Hematopoietic multipotent progenitor cell treated with erythropoietin and hydrocortisone succinate and interleukin-3 and kit ligand, for 4 days (in vitro differentiated cells): Measurements from ENCODE around the gene CNIH1.
A peak's percentile ranks its signal among the peaks of the same experiment; 100 is the strongest.
"Not testable (repeated sequence)": the region's sequence is repeated elsewhere in the genome, so short reads cannot be mapped to it uniquely, and the experiment has no call there.

Source experiments
- DNase-seq: peaks from one replicate; pipeline ENCODE4 v3.0.0-alpha.2; 2015

CNIH1 gene

DNA sequence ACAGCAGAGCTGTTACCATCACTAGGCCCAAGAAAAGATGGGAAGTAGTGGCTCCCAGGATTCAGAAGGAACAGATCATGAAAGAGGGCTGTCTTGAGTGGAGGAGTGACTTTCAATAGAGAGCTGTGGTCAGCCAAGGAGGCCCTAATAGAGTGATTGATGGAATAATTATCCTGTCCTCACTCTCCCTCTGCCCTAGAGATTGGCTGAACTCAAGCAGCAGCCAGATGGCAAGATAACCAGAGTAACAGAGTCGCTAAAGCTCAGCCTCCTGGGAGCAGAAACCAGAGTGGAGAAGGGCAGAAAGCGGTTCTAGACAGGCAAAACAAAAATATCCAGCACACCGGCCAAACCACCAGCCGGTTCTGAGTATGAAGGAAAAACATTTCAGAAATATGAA lies 24.5 kb upstream of the CNIH1 start:
- DNase-seq: no peak

DNA sequence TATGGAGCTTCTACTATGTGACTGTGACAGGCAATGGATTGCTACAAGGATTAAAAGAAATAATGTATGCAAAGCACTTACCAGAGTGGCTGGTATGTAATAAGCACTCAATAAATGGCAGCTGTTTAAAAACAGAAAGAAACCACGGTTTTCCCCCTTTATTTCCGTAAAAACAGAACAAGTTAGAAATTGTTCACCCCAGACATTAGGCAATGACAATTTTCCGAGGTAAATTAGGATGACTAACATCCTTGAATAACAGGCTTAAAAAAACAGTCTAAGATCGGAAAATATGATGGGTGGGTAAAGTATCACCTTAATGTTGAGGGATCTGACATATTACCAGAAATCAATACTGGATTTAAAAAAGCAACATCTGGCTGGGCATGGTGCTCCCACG lies 20.9 kb upstream of the CNIH1 start:
- no peak for DNase-seq

DNA sequence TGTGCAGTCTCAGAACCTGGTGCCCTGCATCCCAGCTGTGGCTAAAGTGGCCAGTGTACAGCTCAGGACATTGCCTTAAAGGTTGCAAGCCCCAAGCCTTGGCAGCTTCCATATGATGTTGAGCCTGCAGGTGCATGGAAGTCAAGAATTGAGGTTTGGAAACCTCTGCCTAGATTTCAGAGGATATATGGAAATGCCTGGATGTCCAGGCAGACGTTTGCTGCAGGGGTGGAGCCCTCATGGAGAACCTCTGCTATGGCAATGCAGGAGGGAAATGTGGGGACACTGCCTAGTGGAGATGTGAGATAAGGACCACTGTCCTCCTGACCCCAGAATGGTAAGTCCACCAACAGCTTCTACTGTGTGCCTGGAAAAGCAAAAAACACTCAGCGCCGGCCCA lies 17.9 kb upstream of the CNIH1 start:
- no peak for DNase-seq

DNA sequence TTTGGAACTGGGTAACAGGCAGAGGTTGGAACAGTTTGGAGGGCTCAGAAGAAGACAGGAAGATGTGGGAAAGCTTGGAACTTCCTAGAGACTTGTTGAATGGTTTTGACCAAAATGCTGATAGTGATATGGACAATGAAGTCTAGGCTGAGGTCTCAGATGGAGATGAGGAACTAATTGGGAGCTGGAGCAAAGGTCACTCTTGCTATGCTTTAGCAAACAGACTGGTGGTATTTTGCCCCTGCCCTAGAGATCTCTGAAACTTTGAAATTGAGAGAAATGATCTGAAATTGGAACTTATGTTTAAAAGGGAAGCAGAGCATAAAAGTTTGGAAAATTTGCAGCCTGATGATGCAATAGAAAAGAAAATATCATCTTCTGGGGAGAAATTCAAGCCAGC lies 17.4 kb upstream of the CNIH1 start:
- DNase-seq: not testable (repeated sequence)

DNA sequence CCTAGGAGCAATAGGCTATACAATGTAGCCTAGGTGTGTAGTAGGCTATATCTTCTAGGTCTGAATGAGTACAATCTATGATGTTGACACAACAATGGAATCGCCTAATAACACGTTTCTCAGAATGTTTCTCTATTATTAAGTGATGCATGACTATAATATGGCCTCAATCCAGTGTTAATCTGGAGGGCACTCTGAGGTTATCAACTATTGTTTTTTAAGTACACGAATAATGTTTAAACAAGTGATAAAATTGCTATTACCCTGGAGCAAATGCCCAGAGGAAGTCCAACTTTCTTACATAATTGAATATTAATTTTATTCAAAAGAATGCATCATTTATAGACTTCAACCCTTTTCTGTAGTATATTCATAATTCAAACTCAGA lies 16.4 kb upstream of the CNIH1 start:
- DNase-seq: no peak

DNA sequence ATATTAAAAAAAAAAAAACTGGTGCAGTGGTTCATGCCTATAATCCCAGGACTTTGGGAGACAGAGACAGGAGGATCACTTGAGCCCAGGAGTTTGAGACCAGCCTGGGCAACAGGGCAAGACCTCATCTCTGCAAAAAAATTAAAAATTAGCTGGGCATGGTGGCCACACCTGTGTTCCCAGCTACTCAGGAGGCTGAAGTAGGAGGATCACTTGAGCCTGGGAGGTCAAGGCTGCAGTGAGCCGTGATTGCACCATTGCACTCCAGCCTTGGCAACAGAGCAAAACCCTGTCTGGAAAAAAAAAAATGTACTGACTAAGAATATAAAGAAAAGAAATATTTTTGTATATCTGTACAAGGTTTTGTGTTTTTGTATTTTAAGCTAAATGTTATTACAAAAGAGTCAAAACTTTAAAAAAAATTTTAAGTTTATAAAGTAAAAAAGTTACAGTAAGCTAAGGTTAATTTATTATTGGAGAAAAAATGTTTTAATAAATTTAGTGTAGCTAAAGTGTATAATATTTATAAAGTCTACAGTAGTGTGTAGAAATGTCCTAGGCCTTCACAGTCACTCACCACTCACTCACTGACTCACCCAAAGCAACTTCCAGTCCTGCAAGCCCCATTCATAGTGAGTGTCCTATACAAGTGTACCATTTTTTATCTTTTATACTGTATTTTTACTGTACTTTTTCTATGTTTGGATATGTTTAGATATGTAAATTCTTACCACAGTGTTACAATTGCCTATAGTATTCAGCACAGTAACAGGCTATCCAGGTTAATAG lies 15.8 kb upstream of the CNIH1 start:
- not testable (repeated sequence) for DNase-seq

DNA sequence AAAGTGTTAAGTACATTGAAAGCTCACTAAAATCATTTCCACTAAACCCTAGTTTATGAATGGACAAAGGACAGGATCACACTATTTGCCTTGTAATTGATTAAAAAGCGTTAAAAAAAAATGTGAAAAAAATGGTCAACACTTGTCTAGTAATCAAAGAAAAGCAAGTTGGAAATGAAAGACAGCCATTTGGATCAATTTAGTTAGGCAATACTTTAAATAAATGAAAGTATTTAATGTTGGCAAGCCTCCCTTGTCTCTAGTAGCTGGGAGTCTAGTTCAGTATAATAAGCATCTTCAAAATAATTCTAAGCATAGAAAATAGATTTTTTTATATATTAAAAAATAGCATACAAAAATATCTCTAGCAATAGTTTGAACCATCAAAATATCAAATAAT lies 14.2 kb upstream of the CNIH1 start:
- no peak for DNase-seq

DNA sequence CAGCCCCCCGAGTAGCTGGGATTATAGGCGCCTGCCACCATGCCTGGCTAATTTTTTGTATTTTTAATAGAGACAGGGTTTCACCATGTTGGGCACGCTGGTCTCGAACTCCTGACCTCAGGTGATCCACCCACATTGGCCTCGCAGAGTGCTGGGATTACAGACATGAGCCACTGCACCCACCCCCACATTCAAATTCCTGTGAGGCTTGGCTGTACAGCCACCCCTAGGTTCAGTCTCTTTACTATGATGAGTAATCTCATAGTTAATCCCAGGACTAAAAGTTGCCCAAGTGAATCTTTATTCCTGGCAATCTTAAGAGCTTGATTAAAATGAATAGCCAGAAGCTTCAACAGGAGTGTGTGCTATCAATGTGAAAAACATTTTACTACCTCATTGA lies 12.8 kb upstream of the CNIH1 start:
- DNase-seq: not testable (repeated sequence)

DNA sequence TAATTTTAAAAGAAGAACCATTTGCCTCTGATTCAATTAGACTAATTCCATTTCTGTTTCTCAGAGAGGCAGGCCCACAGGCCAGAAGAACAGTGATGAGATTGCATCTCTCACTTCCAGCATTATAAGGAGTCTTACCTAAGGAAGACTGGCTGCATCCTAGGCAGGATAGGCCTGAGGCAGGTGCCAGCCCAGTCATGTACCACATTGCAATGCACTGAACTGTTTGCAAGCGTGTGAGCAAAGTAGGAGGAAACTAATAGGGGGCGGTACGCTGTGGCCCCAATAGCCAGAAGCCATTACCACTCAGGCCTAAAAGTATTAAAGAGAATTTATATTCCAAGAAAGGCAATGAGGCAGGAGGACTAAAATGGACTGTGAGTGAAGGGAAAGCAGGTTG lies 12.1 kb upstream of the CNIH1 start:
- DNase-seq: no peak

DNA sequence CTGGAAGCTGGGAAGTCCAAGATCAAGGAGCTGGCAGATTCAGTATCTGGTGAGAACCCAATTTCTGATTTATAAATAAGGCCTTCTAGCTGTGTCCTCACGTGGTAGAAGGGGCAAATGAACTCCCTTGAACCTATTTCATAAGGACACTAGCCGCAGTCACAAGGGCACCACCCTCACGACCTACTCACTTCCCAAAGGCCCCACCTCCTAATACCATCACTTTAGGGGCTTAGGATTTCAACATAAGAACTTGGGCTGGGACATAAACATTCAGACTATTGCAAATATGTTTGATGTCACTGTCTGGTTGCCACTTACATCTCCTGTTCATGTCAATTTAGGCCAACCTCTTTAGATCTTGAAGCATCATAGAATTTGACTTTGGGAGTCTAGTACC lies 10.8 kb upstream of the CNIH1 start:
- no peak for DNase-seq

DNA sequence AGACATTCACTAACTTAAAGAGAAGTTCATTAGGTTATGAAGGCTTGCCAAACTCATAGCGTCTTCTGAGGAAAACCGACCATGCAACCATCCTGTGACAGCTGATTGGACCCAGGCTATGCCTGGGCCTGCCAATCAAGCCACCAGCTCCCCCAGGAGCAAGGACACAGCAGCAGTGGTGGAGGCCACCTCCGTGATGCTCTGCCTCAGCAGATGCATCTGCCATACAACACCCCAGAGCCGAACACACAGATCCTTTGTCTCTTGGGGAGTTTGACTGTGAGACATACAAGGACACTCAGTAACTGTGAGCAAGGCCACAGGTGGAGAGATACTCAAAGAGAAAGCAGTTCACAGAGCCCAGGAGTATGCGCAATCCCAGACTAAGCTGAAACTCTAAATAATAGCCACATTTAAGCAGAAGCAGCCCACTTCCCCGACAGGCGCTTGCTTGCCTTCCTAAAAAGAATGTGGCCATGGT lies 10.0 kb upstream of the CNIH1 start:
- no peak for DNase-seq

DNA sequence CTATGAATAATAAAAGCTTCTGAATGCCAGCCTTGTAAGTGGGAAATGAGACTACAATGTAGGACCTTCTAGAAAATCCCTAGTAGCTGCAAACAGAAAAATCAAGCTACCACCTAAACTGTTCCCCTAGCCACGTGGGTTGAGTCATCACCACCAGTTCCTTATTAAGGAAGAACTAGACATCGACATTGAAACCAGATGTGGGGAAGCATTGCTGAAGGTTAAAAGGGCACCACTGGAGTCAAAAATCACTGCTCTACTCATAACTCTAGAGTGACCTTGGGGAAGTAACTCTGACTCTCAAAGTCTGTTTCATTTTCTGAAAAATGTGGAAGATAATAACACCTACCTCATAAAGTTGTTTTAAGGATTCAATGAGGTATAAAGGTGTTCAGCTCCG lies 9.4 kb upstream of the CNIH1 start:
- peak; percentile 44 for DNase-seq

DNA sequence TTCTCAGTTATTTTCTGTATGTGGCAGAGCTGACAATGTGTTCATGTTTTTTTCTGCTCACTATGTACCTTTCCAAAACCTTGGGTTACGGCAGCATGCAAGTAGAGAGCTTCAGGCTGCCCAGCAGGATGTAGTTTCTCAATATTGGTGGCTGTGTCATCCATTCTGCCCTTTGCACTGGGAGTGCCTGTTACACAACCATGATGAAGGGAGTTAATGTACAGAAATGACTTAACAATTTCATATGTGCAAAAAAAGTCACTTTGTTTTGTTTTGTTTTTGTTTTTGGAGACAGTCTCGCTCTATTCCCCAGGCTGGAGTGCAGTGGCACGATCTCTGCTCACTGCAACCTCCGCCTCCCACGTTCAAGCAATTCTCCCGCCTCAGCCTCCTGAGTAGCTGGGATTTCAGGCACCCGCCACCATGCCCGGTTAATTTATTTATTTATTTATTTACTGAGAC lies 6.1 kb upstream of the CNIH1 start:
- peak; percentile 79 for DNase-seq

DNA sequence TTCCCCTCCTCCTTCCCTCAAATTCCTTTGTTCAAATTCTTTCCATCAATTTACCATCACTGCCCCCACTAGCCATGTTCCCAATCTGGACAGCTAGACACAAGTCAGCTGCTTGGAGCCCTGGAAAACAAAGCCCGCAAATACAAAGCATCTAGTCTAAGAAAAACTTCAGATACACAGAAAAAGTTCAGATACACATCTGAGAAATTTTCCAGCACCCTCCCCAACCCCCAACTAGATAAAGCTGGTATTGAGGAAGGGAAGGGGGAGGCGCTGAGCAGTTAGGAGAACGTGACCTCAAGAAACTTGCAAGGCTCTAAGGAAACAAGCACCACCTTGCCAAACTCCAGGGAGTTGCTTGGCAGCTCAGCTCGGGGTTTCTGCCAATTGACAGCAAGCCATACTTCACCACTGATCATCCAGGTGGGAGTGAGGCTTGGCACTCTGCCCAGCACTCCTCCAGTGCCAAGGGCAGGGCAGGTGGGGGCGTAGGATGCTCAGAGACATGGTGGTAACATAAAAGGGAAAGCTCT lies 5.1 kb upstream of the CNIH1 start:
- peak; percentile 36 for DNase-seq

DNA sequence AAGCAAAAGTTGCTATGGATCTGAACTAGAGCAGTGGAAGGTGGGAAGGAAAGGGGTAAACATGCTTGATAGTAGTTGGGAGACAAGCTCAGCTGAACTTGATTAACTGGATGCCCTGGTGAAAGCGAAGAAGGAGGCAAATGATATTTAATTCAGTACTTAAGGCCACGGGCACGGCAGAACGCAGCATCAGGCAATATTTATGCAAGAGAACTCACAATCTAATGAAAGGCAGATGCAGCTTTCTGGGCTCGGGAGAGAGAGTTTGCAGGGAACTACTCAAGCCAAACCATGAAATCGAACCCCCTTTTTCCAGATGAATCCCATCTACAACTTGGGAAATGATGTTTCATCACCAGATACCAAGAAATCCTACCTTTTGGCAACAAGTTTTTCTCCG lies 3.5 kb upstream of the CNIH1 start:
- no peak for DNase-seq

DNA sequence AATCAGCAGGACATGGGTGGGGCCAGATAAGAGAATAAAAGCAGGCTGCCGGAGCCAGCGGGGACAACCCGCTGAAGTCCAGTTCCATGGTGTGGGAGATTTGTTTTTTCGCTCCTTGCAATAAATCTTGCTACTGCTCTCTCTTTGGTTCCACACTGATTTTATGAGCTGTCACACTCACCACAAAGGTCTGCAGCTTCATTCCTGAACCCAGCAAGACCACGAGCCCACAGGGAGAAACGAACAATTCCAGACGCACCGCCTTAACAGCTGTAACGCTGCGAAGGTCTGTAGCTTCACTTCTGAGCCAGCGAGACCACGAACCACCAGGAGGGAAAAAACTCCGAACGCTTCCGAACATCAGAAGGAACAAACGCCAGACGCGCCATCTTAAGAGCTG lies 2.8 kb upstream of the CNIH1 start:
- no peak for DNase-seq

DNA sequence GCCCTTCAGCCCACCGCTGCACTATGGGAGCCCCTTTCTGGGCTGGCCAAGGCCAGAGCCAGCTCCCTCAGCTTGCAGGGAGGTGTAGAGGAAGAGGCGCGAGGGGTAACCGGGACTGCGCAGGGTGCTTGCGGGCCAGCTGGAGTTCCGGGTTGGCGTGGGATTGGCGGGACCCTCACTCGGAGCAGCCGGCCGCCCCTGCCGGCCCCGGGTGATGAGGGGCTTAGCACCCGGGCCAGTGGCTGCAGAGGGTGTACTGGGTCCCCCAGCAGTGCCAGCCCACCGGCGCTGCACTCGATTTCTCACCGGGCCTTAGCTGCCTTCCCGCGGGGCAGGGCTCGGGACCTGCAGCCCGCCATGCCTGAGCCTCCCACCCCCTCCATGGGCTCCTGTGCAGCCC lies 1.8 kb upstream of the CNIH1 start:
- not testable (repeated sequence) for DNase-seq

DNA sequence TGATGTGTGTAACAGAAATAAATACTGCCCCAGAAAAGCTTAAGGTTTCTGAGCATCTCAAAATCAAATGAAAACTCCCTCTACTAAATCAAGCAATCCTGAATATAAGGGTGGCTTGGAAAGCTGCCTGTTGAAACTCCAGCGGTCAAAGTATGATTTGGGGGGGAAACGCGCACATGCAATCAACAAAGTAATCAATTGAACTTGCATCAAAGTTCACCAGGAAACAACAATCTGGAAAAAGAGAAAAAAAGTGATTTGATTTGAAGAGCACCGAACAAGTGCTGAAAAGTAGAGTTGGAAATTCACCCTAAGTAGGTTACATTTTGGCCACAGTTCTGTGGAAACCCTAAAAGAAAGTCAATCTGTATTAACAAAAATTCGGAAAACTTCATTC lies 700 bp downstream of the CNIH1 start:
- no peak for DNase-seq

DNA sequence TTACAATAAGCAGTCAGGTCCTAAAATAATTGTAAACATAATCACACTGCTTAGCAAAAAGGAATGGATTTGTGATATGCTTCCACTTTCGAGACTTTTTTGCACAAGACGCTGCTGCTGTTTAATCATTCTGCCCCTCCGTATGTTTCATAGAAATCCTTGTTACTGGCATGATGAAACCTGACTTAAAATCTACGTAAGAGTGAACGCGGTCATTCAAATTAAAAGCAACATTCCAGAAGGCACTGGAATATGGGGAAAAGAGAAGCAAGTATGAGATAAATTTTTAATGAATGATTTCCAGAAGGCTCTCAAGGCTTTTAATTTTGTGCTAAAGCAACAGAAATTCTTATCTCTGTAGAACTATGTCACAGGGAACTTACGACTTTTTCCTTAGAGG lies 1.1 kb downstream of the CNIH1 start:
- DNase-seq: no peak

DNA sequence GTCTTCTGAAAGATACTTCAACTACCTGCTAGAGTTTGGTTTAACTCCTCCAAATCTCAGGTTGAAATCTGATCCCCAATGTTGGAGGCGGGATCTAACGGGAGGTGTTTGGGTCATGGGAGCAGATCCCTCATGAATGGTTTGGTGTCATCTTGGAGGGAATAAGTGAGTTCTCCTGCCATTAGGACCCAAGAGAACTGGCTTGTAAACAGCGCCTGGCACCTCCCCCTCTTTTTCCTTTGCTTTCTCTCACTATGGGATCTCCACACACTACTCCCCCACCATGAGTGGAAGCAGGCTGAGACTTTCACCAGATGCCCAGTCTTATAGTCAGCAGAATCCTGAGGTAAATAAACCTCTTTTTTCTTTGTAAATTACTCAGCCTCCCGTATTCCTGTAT lies 2.5 kb downstream of the CNIH1 start:
- DNase-seq: no peak

DNA sequence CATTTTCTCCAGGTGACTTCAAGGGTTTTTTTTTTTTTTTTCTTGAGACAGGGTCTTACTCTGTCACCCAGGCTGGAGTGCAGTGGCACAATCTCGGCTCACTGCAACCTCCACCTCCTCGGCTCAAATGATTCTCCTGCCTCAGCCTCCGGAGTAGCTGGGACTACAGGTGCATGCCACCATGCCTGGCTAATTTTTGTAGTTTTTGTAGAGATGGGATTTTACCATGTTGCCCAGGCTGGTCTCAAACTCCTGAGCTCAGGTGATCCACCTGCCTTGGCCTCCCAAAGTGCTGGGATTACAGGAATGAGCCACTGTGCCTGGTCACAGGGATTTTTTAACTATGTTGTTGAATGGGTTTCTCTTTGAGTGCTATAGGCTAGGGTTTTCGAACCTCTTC lies 3.2 kb downstream of the CNIH1 start:
- DNase-seq: not testable (repeated sequence)

DNA sequence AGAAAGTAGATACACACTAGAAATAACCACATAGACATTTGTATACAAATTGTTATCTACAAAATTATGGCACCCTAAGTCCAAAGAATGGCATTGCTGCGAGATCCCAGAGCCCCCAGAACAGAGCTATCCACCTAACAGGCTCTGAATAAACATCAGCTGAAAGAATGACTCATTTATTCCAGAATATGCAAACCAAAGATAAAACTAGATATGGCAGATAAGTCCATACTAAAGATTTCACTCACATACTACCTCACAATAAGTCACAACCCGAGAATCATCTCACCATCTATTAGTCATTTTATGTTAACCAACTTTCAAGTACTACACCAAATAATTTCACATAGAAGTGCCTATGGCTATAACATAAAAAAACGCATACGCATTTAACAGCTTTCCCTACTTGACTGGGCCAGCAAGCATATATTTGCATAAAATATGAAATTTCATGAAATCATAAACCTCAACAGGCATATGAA lies 5.6 kb downstream of the CNIH1 start:
- peak; percentile 69 for DNase-seq

DNA sequence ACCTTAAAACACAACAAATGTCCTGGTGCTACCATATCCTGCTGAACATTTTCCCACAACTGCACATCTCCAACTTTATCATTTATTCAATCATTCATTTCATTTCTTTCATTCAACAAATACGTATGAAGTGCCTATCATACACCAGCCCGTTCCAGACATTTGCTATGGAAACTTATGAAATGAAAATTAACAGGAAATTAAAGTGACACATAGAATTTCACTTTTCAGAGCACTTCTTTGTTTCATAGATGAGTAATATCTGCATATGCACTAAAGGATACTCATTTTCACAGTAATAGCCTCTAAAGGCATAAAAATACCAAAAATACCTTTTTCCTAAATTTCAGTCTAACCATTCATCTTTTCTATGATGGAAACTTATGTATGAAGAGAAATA lies 12.6 kb downstream of the CNIH1 start:
- no peak for DNase-seq

DNA sequence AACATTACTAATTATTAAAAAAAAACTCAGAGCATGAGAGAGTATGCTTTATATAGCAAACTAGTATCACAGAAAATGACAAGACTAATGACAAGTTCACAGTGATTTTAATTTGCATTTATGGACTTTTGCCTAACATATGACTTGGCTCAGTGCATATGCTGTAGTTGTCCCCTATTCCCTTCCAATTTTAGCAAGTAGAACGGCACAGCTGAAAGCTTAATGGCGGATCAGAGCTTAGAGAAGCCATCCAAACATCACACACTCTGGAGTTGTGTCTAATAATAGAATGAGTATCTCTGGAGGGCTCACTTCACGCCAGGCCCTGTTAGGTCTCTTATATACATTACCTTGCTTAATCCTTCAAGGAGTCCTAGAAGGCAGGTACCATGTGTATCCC lies 13.3 kb downstream of the CNIH1 start:
- no peak for DNase-seq
